Sigmoid colon (tissue), 4 donors: ENCODE measurements around the gene ZNF525.
A peak's percentile ranks its signal among the peaks of the same experiment; 100 is the strongest.

ENCODE experiments used
- POLR2A ChIP-seq, 2 donors: fragments of 450-650 bp; IDR thresholded peaks; one replicate each; pipeline ENCODE4 v1.6.1; 2016; ENCODE audit warnings: antibody characterized with exemption in 2 of 2, mild to moderate bottlenecking in 2 of 2, moderate library complexity in 2 of 2
- POLR2AphosphoS5 ChIP-seq, 4 donors: sonication (generic); formaldehyde crosslinking; IDR thresholded peaks; one replicate each; pipeline ENCODE4 v1.6.1; 2017; ENCODE audit warnings: antibody characterized with exemption in 4 of 4

DNA sequence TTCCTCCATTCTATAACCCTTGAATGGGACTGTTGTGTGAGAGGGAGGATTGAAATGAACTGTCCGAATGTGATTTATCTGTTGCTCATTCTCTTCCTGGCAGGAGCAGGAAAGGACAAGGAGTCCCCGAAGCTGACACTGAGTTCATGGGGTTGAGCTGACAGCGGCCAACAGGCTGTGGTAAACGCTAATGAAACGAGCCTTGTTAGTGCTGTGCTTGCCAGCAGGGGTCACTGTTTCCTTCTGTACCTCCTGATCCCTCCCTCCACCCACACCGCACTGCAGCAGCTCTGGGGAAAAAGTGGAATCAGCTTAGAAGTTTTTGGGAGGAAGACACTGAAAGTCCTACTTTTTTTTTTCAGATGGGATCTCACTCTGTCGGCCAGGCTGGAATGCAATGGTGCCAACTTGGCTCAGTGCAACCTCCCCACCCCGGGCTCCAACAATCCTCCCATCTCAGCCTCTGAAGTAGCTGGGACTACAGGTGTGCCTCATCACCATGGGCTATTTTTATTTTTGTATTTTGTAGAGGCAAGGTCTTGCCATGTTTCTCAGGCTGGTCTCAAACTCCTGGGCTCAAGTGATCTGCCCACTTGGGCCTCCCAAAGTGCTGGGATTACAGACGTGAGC lies 59.6 kb downstream of the ZNF525 start:
- no peak for TF ChIP-seq POLR2A (IDR thresholded peaks at IDR 0.05)
- TF ChIP-seq POLR2AphosphoS5 (IDR thresholded peaks at IDR 0.05) = peak in 2 of 4 donors; percentile 22 to 40
